GM19238 (cell line): Measurements from ENCODE around the gene GNGT2.
"Not testable (repeated sequence)": the region's sequence is repeated elsewhere in the genome, so short reads cannot be mapped to it uniquely, and the experiment has no call there.

Experiments used
- DNase-seq: peaks from one replicate; pipeline ENCODE4 v3.0.0; 2011; ENCODE audit warnings: low spot score; ENCODE audit not compliant: insufficient read length

GNGT2 gene

DNA sequence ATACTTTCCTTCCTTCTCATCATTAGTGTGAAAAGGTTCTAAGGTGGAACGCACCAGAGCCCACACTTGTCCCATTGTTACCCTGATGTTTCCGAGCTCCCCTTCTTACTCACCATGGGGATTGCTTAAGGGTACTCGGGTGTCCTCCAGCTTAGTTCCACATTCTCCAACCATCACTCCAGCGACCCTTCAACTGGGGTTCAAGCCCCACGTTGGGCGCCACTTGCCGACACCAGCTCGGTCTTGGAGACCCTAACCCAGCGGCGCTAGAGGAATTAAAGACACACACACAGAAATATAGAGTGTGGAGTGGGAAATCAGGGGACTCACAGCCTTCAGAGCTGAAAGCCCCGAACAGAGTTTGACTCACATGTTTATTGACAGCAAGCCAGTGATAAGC is 34.4 kb downstream of the GNGT2 start:
- DNase-seq, result not testable (repeated sequence)

DNA sequence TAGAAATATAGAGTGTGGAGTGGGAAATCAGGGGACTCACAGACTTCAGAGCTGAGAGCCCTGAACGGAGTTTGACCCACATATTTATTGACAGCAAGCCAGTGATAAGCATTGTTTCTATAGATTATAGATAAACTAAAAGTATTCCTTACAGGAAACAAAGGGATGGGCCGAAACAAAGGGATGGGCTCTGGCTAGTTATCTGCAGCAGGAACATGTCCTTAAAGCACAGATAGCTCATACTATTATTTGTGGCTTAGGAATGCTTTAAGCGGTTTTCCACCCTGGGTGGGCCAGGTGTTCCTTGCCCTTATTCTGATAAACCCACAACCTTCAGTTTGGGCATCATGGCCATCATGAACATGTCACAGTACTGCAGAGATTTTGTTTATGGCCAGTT is 39.7 kb downstream of the GNGT2 start:
- not testable (repeated sequence) for DNase-seq

DNA sequence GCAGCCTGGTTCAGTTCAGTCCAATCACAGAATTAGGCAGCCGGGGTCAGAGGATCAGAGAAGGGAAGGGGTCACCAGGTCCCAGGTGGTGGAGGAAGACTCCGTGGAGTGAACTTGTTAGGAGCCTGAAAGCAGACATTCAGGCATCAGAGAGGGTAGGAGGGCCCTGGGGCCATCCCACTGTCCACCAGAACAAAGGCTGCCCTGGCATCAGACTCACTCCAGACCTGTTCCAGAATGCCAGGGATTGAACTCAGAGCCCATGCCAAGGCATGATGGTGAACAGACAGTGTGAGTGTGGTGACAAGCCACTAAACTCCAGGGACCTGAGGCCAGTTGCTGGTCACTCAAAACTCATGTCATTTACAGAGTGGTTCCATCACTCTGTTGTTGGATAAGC is 40.2 kb downstream of the GNGT2 start:
- no peak for DNase-seq

DNA sequence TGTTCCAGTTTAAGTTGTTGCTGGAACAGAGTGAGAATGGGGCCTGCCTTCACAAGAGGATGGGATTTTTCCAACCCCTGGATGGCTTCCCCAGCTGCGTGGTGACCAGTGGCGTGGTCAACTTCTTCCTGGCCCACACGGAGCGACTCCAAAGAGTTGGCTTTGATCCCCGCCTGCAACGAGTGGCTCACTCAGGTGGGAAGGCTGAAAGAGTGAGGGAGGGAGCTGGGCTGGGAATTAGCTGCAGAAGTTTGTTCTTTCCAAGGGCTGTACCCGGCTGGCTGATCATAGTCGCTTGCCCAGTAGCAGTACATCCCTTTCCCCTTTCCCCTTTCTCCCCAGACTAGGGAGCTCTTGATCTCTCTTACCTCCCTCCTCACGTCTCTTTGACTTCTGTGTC is 41.7 kb downstream of the GNGT2 start:
- no peak for DNase-seq

DNA sequence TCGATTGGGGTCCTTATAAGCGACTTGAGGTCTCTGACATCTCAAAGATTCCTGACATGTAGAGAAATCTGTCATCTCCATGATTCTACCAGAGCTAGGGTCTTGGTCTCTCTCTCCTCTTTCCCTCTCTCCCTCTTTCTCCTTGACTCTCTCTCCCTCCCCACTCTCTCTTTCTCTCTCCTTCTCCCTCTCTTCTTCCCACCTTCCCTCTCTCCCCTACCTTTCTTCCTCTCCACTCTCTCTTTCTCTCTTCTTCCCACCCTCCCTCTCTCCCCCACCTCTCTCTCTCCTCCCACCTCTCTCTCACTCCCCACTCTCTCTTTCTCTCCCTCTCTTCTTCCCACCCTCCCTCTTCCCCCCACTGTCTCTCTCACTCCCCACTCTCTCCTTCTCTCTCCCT is 45.2 kb downstream of the GNGT2 start:
- DNase-seq, result no peak

DNA sequence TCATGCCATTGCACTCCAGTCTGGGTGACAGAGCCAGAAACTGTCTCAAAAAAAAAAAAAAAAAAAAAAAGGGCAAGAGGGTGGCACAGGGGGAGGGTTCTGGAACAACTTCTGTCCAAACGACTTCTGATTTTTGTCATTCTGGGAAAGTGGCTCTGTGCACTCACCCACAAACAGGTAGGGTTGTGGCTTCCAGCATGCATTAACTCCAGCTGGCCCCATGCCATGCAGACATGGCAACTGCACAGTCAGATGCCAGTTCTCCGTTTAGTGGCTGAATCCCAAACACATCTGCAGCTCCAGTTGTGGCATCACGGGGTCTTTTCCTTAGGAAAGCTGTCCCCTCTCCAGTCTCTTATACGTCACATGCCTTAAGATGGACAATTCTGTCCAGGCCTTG is 47.5 kb downstream of the GNGT2 start:
- DNase-seq, result no peak

DNA sequence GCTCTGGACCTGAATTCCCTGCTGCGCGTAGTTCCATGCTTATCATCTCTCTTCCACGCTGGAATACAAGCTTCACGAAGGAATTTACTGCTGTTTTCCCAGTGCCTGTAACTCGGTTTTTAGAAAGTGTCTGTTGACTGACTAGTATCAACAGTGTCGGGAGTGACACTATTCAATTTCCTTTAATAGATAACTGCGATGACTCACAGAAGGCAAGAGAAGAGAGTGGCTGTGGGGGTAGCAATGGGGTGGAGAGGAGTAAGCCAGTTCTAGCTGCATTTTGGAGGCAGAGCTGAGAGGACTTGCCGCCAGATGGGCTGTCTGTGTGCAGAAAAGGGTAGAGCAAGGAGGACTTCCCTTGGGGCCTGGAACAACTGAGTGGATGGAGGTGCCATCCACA is 52.6 kb downstream of the GNGT2 start:
- no peak for DNase-seq

DNA sequence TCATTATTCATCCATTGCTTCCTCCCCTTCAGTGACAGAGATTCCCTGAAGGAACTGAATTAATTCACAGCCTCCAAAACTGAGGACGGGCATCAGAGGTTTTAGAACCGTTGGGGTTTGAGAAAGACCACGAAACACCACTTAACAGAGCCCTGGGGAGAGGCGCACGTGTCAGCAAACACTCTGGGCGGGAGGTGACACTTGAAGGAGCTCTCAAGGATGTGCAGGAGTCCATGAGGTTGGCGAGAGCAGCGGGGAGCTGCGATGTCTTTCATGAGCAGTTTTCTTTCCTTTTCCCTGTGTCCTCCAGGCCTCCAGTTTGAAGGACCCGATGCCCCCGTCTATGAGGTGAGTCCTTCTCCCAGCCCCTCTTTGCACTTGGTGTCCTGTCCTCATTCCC is 54.1 kb downstream of the GNGT2 start:
- no peak for DNase-seq
